Activated T-cell treated with anti-CD3 and anti-CD28 coated beads for 1 hour (primary cell): ENCODE data around the gene RPF1.
"Not testable (repeated sequence)": the region's sequence is repeated elsewhere in the genome, so short reads cannot be mapped to it uniquely, and the experiment has no call there.

ENCODE experiments used
- DNase-seq: peaks from one replicate; pipeline ENCODE4 v3.0.0-alpha.2; 2020; ENCODE audit warnings: low read depth

The RPF1 gene

GRCh38 chr1:84493747-84494146, 14.7 kb downstream of the RPF1 start:
- DNase-seq, result no peak

- DNase-seq, result no peak
Observed at GRCh38 chr1:84496498-84496897, 17.4 kb downstream of the RPF1 start.

GRCh38 chr1:84497631-84498275, 18.7 kb downstream of the RPF1 start:
- DNase-seq, result no peak

GRCh38 chr1:84502927-84503326, 23.9 kb downstream of the RPF1 start:
- no peak for DNase-seq

GRCh38 chr1:84504580-84505492, 25.8 kb downstream of the RPF1 start:
- DNase-seq, result no peak

GRCh38 chr1:84505493-84506001, 26.5 kb downstream of the RPF1 start:
- no peak for DNase-seq

- peak; percentile 97 for DNase-seq
Observed at GRCh38 chr1:84506002-84506728, 27.1 kb downstream of the RPF1 start, which contains the start of the genes GNG5 and SPATA1. Gene GNG5, minus strand, starts transcription at chr1:84506581. Its CDS starts 490 bp downstream, at chr1:84506091. Gene SPATA1, plus strand, starts transcription at chr1:84506386. Its CDS starts 9,974 bp downstream, at chr1:84516360.

GRCh38 chr1:84506729-84507453, 27.8 kb downstream of the RPF1 start:
- no peak for DNase-seq

- DNase-seq, result not testable (repeated sequence)
Observed at GRCh38 chr1:84507887-84508286, 28.8 kb downstream of the RPF1 start.

- DNase-seq, result no peak
Observed at GRCh38 chr1:84508510-84508909, 29.4 kb downstream of the RPF1 start.

GRCh38 chr1:84509029-84509428, 30.0 kb downstream of the RPF1 start:
- DNase-seq, result no peak

- no peak for DNase-seq
Observed at GRCh38 chr1:84510165-84510564, 31.1 kb downstream of the RPF1 start.

- no peak for DNase-seq
Observed at GRCh38 chr1:84510668-84511067, 31.6 kb downstream of the RPF1 start.

- DNase-seq, result no peak
Observed at GRCh38 chr1:84524590-84524989, 45.5 kb downstream of the RPF1 start.

- DNase-seq, result no peak
Observed at GRCh38 chr1:84525779-84526178, 46.7 kb downstream of the RPF1 start.

GRCh38 chr1:84538599-84538998, 59.5 kb downstream of the RPF1 start:
- no peak for DNase-seq

- no peak for DNase-seq
Observed at GRCh38 chr1:84539972-84540371, 60.9 kb downstream of the RPF1 start.

- DNase-seq, result no peak
Observed at GRCh38 chr1:84540759-84541158, 61.7 kb downstream of the RPF1 start.

- DNase-seq, result no peak
Observed at GRCh38 chr1:84541679-84542078, 62.6 kb downstream of the RPF1 start.
